ENCODE results near the gene NCEH1. TPM values are rescaled to one million over a fixed set of nuclear protein-coding genes. Genes with fewer than 3 reads are reported as not detected.

NCEH1 gene
- total and polyA plus RNA-seq, 2 of the 13 experiments (the other 11 are each of a cell fraction or from before 2014, with no cell fraction given): 12.9 to 21.4 TPM

DNA sequence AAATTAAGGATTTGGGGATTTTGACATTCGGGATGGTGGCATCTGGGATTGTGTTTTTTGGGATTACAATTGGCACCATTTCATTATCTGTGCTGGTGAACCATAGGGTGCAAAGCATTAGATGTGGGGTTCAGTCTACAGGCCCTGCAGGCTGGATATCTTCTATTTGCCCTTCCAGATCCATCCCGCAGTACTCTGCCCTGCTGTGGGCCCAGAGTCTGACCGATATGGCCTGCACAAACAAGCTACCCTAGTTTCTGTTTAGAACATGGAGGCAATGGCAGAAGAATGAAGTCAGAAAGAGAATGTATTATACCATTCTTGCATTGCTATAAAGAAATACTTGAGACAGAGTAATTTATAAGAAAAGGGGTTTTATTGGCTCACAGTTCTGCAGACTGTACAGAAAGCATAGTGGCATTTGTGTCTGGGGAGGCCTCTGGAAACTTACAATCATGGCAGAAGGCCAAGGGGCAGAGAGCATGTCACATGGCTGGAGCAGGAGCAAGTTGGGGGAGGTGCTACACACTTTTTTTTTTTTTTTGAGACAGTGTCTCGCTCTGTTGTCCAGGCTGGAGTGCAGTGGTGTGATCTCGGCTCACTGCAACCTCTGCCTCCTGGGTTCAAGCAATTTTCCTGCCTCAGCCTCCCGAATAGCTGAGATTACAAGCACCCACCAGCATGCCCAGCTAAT, 93.7 kb downstream of the NCEH1 start (continued):
- no peak for TF ChIP-seq MXI1 (IDR thresholded peaks at IDR 0.05; ENCODE audit: borderline replicate concordance, low read depth, low read length)
- TF ChIP-seq, protein P1, sequence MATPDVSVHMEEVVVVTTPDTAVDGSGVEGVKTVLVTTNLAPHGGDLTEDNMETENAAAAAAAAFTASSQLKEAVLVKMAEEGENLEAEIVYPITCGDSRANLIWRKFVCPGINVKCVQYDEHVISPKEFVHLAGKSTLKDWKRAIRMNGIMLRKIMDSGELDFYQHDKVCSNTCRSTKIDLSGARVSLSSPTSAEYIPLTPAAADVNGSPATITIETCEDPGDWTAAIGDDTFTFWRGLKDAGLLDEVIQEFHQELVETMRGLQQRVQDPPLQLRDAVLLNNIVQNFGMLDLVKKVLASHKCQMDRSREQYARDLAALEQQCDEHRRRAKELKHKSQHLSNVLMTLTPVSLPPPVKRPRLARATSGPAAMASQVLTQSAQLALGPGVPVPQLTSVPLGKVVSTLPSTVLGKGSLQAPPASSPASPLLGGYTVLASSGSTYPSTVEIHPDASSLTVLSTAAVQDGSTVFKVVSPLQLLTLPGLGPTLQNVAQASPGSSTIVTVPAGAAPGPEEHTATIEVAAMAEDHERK (CRISPR knock-in tag; IDR thresholded peaks at IDR 0.05; ENCODE audit: low read depth): no peak
- TF ChIP-seq SAFB2 (CRISPR knock-in tag; IDR thresholded peaks at IDR 0.05; ENCODE audit: borderline replicate concordance, low read depth): no peak
- TF ChIP-seq BCL6 (CRISPR knock-in tag; IDR thresholded peaks at IDR 0.05): no peak
- TF ChIP-seq HNRNPLL (IDR thresholded peaks at IDR 0.05; ENCODE audit: low read depth, low read length, poor library complexity, severe bottlenecking): no peak
- TF ChIP-seq, protein P2, sequence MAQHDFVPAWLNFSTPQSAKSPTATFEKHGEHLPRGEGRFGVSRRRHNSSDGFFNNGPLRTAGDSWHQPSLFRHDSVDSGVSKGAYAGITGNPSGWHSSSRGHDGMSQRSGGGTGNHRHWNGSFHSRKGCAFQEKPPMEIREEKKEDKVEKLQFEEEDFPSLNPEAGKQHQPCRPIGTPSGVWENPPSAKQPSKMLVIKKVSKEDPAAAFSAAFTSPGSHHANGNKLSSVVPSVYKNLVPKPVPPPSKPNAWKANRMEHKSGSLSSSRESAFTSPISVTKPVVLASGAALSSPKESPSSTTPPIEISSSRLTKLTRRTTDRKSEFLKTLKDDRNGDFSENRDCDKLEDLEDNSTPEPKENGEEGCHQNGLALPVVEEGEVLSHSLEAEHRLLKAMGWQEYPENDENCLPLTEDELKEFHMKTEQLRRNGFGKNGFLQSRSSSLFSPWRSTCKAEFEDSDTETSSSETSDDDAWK (CRISPR knock-in tag; IDR thresholded peaks at IDR 0.05): no peak
- no peak for TF ChIP-seq ZNF788 (CRISPR knock-in tag; IDR thresholded peaks at IDR 0.05; ENCODE audit: borderline replicate concordance)
- TF ChIP-seq, protein P3, sequence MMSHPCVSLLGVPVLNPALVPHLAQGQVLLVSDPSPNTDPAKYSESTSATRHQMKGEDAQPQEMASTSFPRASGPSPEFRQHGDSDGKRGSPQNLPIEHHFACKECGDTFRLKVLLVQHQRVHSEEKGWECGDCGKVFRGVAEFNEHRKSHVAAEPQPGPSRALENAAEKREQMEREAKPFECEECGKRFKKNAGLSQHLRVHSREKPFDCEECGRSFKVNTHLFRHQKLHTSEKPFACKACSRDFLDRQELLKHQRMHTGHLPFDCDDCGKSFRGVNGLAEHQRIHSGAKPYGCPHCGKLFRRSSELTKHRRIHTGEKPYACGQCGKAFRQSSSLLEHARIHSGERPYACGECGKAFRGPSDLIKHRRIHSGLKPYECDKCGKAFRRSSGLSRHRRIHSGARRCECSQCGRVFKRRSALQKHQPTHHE (CRISPR knock-in tag; IDR thresholded peaks at IDR 0.05; ENCODE audit: borderline replicate concordance): no peak
- TF ChIP-seq NCOR1 (IDR thresholded peaks at IDR 0.05; ENCODE audit: borderline replicate concordance, low read length): no peak
- TF ChIP-seq ZFX (CRISPR knock-in tag; IDR thresholded peaks at IDR 0.05; ENCODE audit: low read depth): peak; percentile 40; the same call in 1 of the 2 replicates
- no peak for TF ChIP-seq EEA1 (CRISPR knock-in tag; IDR thresholded peaks at IDR 0.05; ENCODE audit: borderline replicate concordance)
- TF ChIP-seq ZNF891 (CRISPR knock-in tag; IDR thresholded peaks at IDR 0.05): no peak
- 0 out of 2 replicates have a peak, but pooled peaks have one; percentile 25 for TF ChIP-seq ZNF644 (CRISPR knock-in tag; IDR thresholded peaks at IDR 0.05; ENCODE audit: low read depth)
- 0 out of 2 replicates have a peak, but pooled peaks have one; percentile 21 for TF ChIP-seq NR2F6 (IDR thresholded peaks at IDR 0.05)
- TF ChIP-seq NR2F6 (CRISPR knock-in tag; IDR thresholded peaks at IDR 0.05): peak; percentile 39; the same call in 1 of the 2 replicates
- peak; percentile 42 for TF ChIP-seq HNF4A (CRISPR knock-in tag; IDR thresholded peaks at IDR 0.05)
- no peak for TF ChIP-seq ISL2 (CRISPR knock-in tag; IDR thresholded peaks at IDR 0.05)
